Pancreas (tissue), 10 donors: Measurements from ENCODE around the gene ADAMTS6. TPM values are rescaled to one million over a fixed set of nuclear protein-coding genes. Genes with fewer than 3 reads are reported as not detected.

Experiments
- ATAC-seq, 4 donors: fragments of 200-7000 bp; cut with Tn5 transposase; one replicate each; pipeline versions ENCODE4 v1.8.0 to v1.9.1; 2020; ENCODE audit warnings: mild to moderate bottlenecking in 4 of 4, moderate library complexity in 4 of 4
- DNase-seq, 6 donors: peaks; one replicate each; pipeline ENCODE4 v3.0.0-alpha.2; 2020
- FAIRE-seq: peaks from 2 replicates; lab custom pipeline; 2012; peaks lifted over from hg19 to GRCh38; lab: Jason Lieb, UNC
- H3K27ac ChIP-seq, 4 donors: fragments of 200-600 bp; sonication (generic); 1 replicate in 3 of 4; 2 replicates in 1 of 4; pipeline versions ENCODE4 v1.5.0 to v1.8.0; 2020
- H3K27me3 ChIP-seq, 4 donors: fragments of 200-600 bp; one replicate each; pipeline ENCODE4 v1.8.0; 2021
- H3K36me3 ChIP-seq, 3 donors: fragments of 200-600 bp; sonication (generic) in 1 of 3; one replicate each; pipeline versions ENCODE4 v1.5.0 to v1.8.0; 2020 to 2021
- H3K4me1 ChIP-seq, 3 donors: fragments of 200-600 bp; one replicate each; pipeline ENCODE4 v1.8.0; 2021
- H3K4me3 ChIP-seq, 4 donors: fragments of 200-600 bp; sonication (generic) in 2 of 4; one replicate each; pipeline versions ENCODE4 v1.5.0 to v1.8.0; 2020 to 2021
- H3K9me3 ChIP-seq, 4 donors: fragments of 200-600 bp; one replicate each; pipeline ENCODE4 v1.8.0; 2021
- WGBS, 2 donors: extraction: QIAGEN DNeasy Blood & Tissue Kit; methylation state at CpG; one replicate each; pipeline ENCODE4 v1.1.7; 2013; 5-methylcytosine and 5-hydroxymethylcytosine counted together
- intact Hi-C, 3 donors: fragments of 100-400 bp; cut with DNase I; formaldehyde crosslinking; loops; one replicate each; pipeline versions ENCODE4 v1.11.1 to v1.14.2; 2022
- polyA plus RNA-seq, 2 donors: library from polyadenylated mRNA; stranded (reverse); fragments of 200-250 nt; gene quantifications; one replicate each; pipeline ENCODE4 v1.2.3, GENCODE V29; 2013
- total RNA-seq, 6 donors: library from RNA; stranded (reverse); fragmentation: NEBNext Ultra II Directional in 4 of 6; extraction: Animal tissue kit (Norgen Biotek cat#: 25700) in 4 of 6; gene quantifications; one replicate each; pipeline versions ENCODE4 v1.2.1 to v1.2.4, GENCODE V29; 2021 to 2023
- TF ChIP-seq, protein P1 (sequence below), 4 donors: fragments of 200-600 bp; sonication (generic) in 3 of 4; IDR thresholded peaks; one replicate each; pipeline versions ENCODE4 v1.5.0 to v1.8.0; 2021; ENCODE audit warnings: antibody characterized with exemption in 4 of 4
- donor health status: healthy with polysubstance abuse.
- donor health status: DM: no; HTN: no; CAD: no; lungs with moderate emphysema.
- donor health status: DM: no; HTN: no; CAD: no.
- donor health status: control.
- donor health status: control.
- donor health status: Bipolar disorder and iron deficiency.
- donor health status: DM: yes; HTN: yes; CAD: no.
- donor health status: DM: no; HTN: no; CAD: no.
- donor health status: DM: no; HTN: no; CAD: no.
- donor health status: DM: yes; HTN: yes; CAD: no.

Gene ADAMTS6
- total and polyA plus RNA-seq, 8 donors = 0.14 to 0.70 (median 0.30) TPM

DNA sequence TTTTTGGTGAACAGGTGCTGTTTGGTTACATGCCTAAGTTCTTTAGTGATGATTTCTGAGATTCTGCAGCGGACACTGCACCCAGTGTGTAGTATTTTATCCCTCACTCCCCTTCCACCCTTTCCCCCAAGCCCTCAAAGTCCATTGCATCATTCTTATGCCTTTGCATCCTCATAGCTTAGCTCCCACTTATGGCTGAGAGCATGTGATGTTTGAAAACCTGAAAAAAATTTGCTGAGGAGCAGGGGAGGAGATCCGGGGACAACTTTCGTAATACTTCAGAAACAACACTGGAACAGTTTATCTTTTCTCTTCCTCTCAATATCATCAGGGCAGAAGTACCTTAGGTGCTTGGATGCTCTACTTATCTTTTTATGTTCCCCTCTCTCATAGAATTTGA is 226.4 kb downstream of the ADAMTS6 start:
- H3K4me1 ChIP-seq = no peaks in the 10 kb centered on the region
- no peaks in the 10 kb centered on the region for H3K27me3 ChIP-seq
- FAIRE-seq (no peak), DNase-seq (no peak), ATAC-seq (no peak)
- WGBS, 2 donors = 64 to 75% methylated on average over 3 of the region's 3 CpGs
- no peak overlapping the region for H3K4me3 ChIP-seq
- no peak overlapping the region for H3K27ac ChIP-seq
- H3K9me3 ChIP-seq = no peaks in the 10 kb centered on the region
- H3K36me3 ChIP-seq = no peaks in the 10 kb centered on the region
- intact Hi-C loops = no loop called here
- TF ChIP-seq, protein P1, sequence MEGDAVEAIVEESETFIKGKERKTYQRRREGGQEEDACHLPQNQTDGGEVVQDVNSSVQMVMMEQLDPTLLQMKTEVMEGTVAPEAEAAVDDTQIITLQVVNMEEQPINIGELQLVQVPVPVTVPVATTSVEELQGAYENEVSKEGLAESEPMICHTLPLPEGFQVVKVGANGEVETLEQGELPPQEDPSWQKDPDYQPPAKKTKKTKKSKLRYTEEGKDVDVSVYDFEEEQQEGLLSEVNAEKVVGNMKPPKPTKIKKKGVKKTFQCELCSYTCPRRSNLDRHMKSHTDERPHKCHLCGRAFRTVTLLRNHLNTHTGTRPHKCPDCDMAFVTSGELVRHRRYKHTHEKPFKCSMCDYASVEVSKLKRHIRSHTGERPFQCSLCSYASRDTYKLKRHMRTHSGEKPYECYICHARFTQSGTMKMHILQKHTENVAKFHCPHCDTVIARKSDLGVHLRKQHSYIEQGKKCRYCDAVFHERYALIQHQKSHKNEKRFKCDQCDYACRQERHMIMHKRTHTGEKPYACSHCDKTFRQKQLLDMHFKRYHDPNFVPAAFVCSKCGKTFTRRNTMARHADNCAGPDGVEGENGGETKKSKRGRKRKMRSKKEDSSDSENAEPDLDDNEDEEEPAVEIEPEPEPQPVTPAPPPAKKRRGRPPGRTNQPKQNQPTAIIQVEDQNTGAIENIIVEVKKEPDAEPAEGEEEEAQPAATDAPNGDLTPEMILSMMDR (IDR thresholded peaks at IDR 0.05) = no peak

DNA sequence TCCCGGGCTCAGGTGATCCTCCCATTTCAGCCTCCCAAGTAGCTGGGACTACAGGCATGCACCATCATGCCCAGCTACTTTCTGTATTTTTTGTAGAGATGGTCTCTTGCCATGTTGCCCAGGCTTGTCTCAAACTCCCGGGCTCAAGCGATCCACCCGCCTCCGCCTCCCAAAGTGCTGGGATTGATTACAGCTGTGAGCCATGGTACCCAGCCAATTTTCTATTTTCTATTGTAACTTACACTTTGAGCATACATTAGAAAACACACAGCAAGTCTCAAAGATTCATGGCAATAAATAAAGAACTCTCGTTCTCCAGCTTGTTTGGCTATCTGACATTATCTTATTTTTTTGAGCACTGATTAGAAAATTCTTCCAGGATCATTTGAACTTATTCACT is 228.7 kb downstream of the ADAMTS6 start:
- no peaks in the 10 kb centered on the region for H3K27me3 ChIP-seq
- no peak for ATAC-seq
- H3K4me1 ChIP-seq = no peaks in the 10 kb centered on the region
- intact Hi-C loops = no loop called here
- H3K36me3 ChIP-seq = no peaks in the 10 kb centered on the region
- FAIRE-seq = no peak
- TF ChIP-seq, protein P1 (IDR thresholded peaks at IDR 0.05) = no peak
- no peak for DNase-seq
- 65 to 71% methylated on average over 6 of the region's 6 CpGs for WGBS, 2 donors
- H3K27ac ChIP-seq = no peak overlapping the region
- H3K9me3 ChIP-seq = no peaks in the 10 kb centered on the region
- no peak overlapping the region for H3K4me3 ChIP-seq

DNA sequence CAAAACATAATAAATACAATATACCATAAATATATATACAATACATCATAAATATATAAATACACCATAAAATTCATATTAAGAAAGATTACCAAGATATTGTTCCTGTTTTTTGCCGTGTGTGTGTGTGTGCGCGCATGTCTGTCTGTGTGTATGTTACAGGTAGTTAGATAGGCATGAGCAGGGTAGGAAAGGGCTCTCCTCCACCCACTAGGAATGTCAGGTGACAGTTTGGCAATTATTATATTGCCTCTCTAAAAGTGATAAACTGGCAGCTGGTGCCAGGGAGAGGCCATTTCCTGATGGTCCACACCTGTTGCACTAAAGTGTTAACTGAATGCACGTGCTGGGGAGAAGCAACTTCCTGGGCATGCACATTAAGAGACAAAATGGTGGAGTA is 232.8 kb downstream of the ADAMTS6 start:
- no peak for FAIRE-seq
- Histone ChIP-seq H3K27ac (no peak overlapping the region), H3K27me3 (no peaks in the 10 kb centered on the region), H3K9me3 (no peaks in the 10 kb centered on the region), H3K36me3 (no peaks in the 10 kb centered on the region), H3K4me3 (no peak overlapping the region), H3K4me1 (no peaks in the 10 kb centered on the region)
- DNase-seq = no peak
- intact Hi-C loops = no loop called here
- 80 to 92% methylated on average over 4 of the region's 4 CpGs for WGBS, 2 donors
- TF ChIP-seq, protein P1 (IDR thresholded peaks at IDR 0.05) = no peak
- no peak for ATAC-seq

DNA sequence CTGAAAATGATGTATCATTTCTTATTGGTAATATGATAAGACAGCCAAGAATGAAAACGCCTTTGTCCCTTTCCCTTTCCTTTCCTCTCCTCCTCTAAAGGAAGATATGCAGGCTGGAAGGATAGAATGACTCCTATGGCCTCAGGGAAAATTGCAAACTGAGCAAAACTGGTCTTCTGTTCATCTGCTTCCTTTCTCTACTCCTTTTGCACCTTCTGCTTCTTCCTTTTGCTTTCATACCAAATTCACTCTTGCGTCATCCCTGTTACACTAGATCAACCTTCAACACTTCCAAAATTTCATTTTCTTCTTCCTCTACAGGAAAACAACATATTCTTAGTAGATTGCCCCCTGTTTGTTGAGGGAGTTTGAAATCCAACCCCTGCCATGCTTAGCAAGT is 234.1 kb downstream of the ADAMTS6 start:
- Histone ChIP-seq H3K27me3 (no peaks in the 10 kb centered on the region), H3K27ac (no peak overlapping the region), H3K4me3 (no peak overlapping the region), H3K36me3 (no peaks in the 10 kb centered on the region), H3K9me3 (no peaks in the 10 kb centered on the region), H3K4me1 (no peaks in the 10 kb centered on the region)
- 78 to 82% methylated on average over 2 of the region's 2 CpGs for WGBS, 2 donors
- DNase-seq = no peak
- no peak for FAIRE-seq
- ATAC-seq = no peak
- TF ChIP-seq, protein P1 (IDR thresholded peaks at IDR 0.05) = no peak
- intact Hi-C loops = no loop called here

DNA sequence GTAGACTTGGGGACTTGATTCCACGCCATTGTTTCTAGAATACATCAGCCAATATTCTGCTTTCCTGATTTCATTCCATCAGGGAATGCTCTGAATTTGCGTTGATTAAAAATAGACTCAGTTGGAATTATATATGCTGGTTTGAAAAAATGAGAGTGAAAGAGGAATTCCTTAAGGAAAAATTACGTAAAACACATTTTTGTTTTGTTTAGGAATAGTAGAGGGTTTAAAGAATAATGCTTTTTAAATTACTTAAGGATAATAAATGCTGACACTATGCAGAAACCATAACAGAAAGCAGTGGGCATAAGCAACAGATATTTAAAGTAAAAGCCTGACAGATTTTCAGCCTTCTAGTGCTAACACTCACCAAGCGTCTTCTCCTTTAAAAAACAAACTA is 235.0 kb downstream of the ADAMTS6 start:
- TF ChIP-seq, protein P1 (IDR thresholded peaks at IDR 0.05) = no peak
- H3K27me3 ChIP-seq = no peaks in the 10 kb centered on the region
- H3K4me1 ChIP-seq = no peaks in the 10 kb centered on the region
- no peak overlapping the region for H3K27ac ChIP-seq
- no peaks in the 10 kb centered on the region for H3K36me3 ChIP-seq
- H3K4me3 ChIP-seq = no peak overlapping the region
- no peak for FAIRE-seq
- no peak for DNase-seq
- no peaks in the 10 kb centered on the region for H3K9me3 ChIP-seq
- WGBS, 2 donors = 71 to 83% methylated on average over 4 of the region's 4 CpGs
- intact Hi-C loops = no loop called here
- ATAC-seq = no peak
